Hematopoietic multipotent progenitor cell (in vitro differentiated cells): ENCODE results near the gene ITGA1. TPM values are rescaled to one million over a fixed set of nuclear protein-coding genes. Genes with fewer than 3 reads are reported as not detected.

Source experiments
- DNase-seq, 3 donors: peaks; one replicate each; pipeline ENCODE4 v3.0.0-alpha.2; 2011 to 2015; ENCODE audit warnings: low read depth in 2 of 3, low spot score in 2 of 3
- total RNA-seq: library from RNA; depleted of rRNA; stranded (reverse); fragments of >200 nt; gene quantifications from one replicate; pipeline ENCODE4 v1.2.3, GENCODE V29; 2012

ITGA1 gene
- total RNA-seq, 1 donor = under 0.01 TPM

- DNase-seq = peak in 2 of 3 donors; percentile 6 to 32
These were observed 201.5 kb downstream of the ITGA1 start, which contains the start of gene ITGA2 for GRCh38 chr5:52989025-52989780. Gene ITGA2 (plus strand): TSS chr5:52989352. CDS start chr5:52989469, 117 bp downstream.

- DNase-seq = peak in 2 of 3 donors; percentile 41 to 52
These were observed 202.2 kb downstream of the ITGA1 start for GRCh38 chr5:52989781-52990527.

GRCh38 chr5:52990528-52990925 is 202.8 kb downstream of the ITGA1 start:
- no peak for DNase-seq

GRCh38 chr5:52993367-52993766 is 205.7 kb downstream of the ITGA1 start:
- no peak for DNase-seq

- no peak for DNase-seq
These were observed 206.6 kb downstream of the ITGA1 start for GRCh38 chr5:52994266-52994665.

- no peak for DNase-seq
These were observed 207.4 kb downstream of the ITGA1 start for GRCh38 chr5:52995095-52995494.

GRCh38 chr5:52995914-52996313 is 208.2 kb downstream of the ITGA1 start:
- DNase-seq = no peak

- DNase-seq = no peak
These were observed 209.3 kb downstream of the ITGA1 start for GRCh38 chr5:52996979-52997378.

GRCh38 chr5:52997424-52997823 is 209.7 kb downstream of the ITGA1 start:
- no peak for DNase-seq

- DNase-seq = no peak
These were observed 211.0 kb downstream of the ITGA1 start for GRCh38 chr5:52998552-52999313.

- DNase-seq = no peak
These were observed 211.7 kb downstream of the ITGA1 start for GRCh38 chr5:52999344-52999949.

GRCh38 chr5:53001541-53001940 is 213.8 kb downstream of the ITGA1 start:
- no peak for DNase-seq

GRCh38 chr5:53002491-53002890 is 214.8 kb downstream of the ITGA1 start:
- DNase-seq = no peak

GRCh38 chr5:53003144-53003543 is 215.4 kb downstream of the ITGA1 start:
- DNase-seq = no peak

GRCh38 chr5:53006911-53007890 is 219.5 kb downstream of the ITGA1 start:
- no peak for DNase-seq

GRCh38 chr5:53008751-53009150 is 221.0 kb downstream of the ITGA1 start:
- peak in 1 of 3 donors; percentile 29 for DNase-seq
